Hair follicular keratinocyte (primary cell): ENCODE results near the gene MME. TPM values are rescaled to one million over a fixed set of nuclear protein-coding genes. Genes with fewer than 3 reads are reported as not detected.

Experiments used
- total RNA-seq: library from RNA; depleted of rRNA; stranded (reverse); fragments of >200 nt; gene quantifications from 2 replicates; pipeline ENCODE4 v1.2.3, GENCODE V29; 2015

Gene MME
- 2.9 and 3.1 TPM in 2 replicates for total RNA-seq

GRCh38 chr3:155079746-155080487, at the start of gene MME:
MME (plus strand) TSS chr3:155080319; CDS start chr3:155084168, 3,849 bp downstream.

Other genes with a start within 250 kb of the MME start
- not detected in 2 replicates for gene STRIT1, start 213.4 kb downstream of the MME start, total RNA-seq